Mucosa of gallbladder (tissue), 1 donor: Measurements from ENCODE around the gene RNU1-1. TPM values are rescaled to one million over a fixed set of nuclear protein-coding genes. Genes with fewer than 3 reads are reported as not detected.
"Not testable (repeated sequence)": the region's sequence is repeated elsewhere in the genome, so short reads cannot be mapped to it uniquely, and the experiment has no call there.

Experiments
- DNase-seq: peaks from one replicate; pipeline ENCODE4 v3.0.0-alpha.2; 2020; ENCODE audit warnings: low spot score
- total RNA-seq: library from RNA; stranded (reverse); gene quantifications from one replicate; pipeline ENCODE4 v1.2.1, GENCODE V29; 2021
- donor health status: DM: no; HTN: no; CAD: no.

RNU1-1 gene
- total RNA-seq: 1,358 TPM

DNA sequence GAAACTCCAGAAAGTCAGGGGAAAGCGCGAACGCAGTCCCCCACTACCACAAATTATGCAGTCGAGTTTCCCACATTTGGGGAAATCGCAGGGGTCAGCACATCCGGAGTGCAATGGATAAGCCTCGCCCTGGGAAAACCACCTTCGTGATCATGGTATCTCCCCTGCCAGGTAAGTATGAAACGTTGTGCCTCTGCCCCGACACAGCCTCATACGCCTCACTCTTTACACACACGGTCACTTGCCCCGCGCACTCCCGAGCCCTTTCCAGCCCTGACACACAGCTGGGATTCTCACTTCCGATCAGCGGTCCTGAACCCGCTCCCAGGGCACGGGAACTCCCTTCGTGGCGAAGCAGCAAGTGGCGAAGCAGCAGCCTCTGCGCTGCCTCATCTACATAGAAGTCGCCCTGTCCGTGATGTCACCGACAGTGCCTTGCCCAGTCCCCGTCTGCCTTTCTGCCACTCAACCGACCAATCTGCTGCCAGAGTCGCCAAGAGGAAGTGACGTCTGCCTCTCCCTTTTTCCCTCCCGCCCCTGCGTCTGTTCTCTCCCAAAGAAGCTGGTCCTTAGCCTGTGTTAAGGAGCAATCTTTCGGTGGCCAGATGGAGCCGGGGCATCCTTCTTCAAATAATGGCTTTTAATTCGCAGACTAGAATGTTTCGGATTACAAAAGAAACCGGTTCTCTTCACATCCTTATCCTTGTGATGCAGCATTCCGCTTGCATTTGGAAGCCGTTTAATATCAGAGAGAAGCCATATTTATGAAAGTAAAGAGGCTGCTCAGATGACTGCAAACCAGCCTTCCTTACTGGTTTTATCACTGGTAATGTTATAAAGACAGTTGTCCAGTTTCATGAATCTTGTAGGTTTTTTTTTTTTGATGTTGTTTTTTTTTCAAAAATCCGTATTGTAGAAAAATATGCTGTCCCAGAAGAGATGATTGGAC, at the start of gene RNU1-1:
Gene RNU1-1 (minus strand): TSS at position 179 of the 949 bp plus-strand sequence.
- peak; percentile 93 for DNase-seq

DNA sequence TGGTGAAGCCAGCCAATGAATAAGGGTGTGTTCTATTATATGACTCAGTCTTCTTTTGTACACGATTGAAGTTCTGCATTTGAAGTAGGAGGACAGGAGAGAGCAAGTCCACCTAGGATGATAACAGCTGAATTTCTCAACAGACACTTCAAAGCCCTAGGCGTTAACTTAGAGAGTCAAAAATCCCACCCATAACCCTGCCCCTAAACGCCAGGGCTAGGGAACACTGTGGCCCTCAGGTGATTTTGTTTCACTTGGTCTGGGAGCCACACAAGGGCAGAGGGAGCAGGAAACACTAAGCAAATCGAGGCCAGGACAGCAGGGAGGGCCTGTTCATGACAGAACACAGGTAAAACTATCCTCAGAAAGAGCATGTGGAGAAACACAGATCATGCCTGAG, 47.0 kb upstream of the RNU1-1 start:
- not testable (repeated sequence) for DNase-seq

DNA sequence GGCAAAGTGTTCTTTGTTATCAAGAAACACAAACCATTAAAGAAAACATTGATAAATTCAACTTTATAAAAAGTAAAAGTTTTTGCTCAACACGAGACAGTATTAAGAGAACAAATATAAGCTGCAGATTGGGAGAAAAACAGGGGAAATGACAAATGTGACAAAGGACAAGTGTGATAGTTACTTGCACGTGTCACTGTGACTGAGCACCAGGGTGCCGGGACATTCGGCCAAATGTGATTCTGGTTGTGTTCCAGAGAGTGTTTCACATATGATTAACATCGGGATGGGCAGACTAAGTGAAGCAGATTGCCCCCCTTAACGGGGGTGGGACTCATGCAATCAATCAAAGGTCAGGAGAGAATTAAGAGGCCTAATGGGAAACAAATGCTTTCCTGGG, 46.4 kb upstream of the RNU1-1 start:
- not testable (repeated sequence) for DNase-seq

DNA sequence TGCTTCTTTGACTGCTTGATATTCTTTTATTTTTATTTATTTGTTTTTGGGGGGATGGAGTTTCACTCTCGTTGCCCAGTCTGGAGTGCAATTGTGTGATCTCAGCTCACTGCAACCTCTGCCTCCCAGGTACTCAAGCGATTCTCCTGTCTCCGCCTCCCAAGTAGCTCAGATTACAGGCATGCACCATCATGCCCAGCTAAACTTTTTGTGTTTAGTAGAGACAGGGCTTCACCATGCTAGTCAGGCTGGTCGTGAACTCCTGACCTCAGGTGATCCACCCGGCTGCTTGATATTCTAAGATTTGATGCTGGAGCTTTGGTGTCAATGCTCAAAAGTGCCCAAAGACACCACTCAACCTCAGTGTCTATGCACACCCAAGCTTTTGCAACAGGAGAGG, 45.6 kb upstream of the RNU1-1 start:
- not testable (repeated sequence) for DNase-seq

DNA sequence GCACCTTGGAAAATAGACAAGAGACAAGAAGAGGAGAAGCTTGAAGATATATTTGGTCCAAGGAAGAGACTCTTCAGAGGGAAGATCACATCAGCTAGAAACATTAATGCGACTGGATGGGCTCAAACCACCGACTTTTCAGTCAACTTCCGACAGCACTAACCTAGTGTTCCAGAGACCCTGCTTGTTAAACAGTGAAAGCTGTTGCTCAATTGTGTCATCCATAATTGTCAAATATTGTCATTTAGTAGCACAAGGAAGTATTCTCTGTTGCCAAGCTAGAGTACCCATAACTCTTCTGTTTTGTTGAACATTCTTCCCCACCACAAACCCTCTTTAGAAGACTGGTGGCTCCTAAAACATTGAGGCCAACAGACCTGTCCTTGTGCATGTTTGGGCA, 42.9 kb upstream of the RNU1-1 start:
- not testable (repeated sequence) for DNase-seq

DNA sequence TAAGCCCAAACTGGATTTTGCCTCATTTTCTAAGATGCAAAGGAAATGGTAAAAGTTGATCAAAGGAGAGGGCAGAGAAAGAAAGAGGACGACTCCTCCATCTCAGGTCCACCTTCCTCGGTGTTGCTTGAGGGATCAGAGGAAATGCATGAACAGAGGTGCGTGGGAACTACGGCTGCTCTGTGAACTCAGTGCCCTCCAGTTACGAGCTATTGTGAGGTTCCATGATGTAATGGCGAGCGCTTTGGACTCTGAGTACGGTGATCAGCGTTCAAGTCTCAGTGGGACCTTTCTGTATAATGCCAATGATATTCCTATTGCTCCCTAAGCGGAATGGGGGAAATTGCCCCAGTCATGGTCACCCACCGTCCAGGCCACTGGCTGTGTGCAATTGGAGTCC, 39.2 kb upstream of the RNU1-1 start:
- DNase-seq: not testable (repeated sequence)

DNA sequence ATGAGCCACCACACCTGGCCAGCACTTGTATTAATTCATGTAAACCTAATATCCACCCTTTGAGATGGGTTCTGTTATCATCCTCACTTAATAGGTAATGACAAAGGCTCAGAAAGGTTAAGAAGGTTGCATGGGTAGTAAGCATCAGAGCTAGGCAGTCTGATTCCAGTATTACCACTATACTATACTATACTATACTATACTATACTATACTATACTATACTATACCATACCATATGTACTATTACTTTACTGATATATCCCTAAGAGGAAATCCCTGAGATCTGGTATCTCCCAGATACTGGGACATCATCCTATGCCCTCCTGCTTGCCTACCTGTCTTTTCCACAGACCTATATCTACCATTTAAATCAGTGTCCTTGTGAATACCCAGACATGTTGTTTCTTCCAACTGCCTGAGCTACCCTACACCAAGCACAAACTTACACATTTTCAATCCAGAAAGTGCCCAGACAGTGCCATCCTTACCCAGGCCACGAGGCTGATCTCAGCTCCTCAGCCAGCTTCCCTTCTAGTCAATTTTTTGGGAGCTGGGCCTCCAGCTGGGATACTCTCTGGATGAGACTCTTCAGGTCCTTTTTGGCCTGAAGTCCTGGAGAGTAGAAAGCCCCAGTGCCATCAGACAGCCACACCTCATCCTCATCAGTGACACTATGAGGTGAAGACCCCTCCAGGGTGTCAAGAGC, 36.3 kb upstream of the RNU1-1 start:
- not testable (repeated sequence) for DNase-seq

DNA sequence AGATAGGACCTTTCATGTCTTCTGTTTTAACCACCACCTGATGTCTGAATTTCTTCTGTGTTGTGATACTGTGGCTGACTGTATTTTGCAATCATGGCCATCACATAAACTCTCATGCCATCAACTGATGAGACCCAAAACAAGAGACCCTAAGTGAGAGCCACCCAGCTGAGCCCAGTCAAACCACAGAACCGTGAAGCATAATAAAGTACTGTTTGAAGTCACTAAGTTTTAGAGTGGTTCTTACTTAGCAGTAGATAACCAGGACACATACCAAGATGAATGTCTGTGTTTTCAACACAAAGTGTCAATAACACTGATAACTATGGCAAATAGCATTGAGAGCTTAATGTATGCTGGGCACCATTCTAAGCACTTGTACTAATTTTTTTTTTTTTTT, 35.5 kb upstream of the RNU1-1 start:
- DNase-seq: not testable (repeated sequence)

DNA sequence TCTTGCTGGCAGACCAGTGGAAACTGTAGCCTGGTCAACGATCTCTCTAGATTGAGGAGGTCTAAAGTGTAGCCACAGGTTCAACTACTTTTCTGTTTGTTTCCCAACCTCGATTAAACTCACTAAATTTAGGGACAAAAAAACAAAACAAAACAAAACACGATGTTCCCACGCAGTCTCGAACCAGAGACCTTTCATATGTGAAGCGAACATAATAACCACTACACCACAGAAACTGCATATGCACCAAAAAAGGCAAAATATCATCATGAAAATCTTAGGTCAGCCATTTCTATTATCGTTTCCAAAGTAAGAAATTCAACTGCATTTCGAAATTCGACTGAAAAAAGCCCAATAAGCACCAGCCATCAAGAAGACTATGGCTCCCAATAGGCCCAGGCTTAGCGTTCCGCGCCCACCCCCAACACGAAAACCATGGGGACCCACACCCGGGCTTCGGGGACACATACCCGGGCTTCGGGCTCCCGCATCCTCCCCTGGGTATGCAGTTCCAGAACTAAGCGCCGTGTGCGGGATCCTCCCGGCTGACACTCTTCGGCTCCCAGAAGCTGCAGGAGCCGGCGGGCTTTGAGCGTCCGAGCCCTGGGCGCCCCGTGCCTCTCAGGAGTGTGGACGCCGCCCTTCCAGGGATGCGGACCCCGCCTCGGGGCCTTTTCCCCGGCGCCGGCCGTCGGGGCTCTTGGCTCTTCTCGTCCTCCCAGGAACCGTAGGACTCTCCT, 33.6 kb upstream of the RNU1-1 start:
- DNase-seq: not testable (repeated sequence)

DNA sequence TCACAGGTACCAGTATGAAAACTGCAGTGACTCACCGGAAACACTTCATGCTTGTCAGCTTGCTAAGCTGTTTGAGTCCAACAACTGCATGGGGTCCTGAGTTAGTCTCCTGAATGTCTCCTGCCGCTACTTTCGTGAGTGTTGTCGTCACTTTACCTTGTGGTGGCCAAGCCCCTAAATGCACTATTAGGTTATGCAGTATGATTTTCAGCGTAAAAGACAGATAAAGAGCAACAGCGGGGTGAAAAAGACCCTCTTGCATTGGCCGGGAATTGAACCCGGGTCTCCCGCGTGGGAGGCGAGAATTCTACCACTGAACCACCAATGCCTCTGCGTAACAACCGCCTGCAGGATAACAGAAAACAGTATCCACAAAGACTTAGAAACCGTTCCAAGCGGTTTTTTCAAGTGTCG, 31.6 kb upstream of the RNU1-1 start:
- DNase-seq: not testable (repeated sequence)

DNA sequence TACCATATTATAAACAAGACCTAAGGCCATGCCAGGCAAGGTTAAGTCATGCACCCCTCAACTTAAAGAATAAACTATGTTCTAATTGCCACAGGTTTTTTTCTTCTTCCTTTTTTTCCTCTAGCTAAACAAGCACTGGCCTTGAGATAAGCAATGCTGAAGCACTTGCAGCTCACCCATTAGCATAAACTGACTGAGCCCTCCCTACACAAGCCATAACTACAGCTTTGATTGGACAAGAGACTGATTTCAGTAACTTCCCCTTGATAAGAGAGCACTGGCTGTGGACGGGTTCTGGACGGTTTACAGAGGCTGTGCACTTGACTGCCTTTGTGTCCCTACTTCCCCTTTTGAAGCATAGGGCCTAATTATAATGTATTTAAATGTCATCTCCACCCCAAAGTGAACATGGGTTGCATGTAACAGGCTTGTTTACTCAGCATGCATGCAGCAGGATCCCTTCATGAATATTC, 26.4 kb upstream of the RNU1-1 start:
- DNase-seq: not testable (repeated sequence)

DNA sequence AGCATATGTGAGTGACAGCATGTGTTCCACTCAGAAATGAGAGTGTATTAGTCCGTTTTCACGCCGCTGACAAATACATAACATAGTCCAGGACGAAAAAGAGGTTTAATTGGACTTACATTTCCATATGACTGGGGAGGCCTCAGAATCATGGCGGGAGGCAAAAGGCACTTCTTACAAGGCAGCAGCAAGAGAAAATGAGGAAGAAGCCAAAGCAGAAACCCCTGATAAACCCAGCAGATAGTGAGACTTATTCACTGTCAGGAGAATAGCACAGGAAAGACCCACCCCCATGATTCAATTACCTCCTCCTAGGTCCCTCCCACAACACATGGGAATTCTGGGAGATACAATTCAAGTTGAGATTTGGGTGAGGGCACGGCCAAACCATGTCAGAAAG, 23.4 kb upstream of the RNU1-1 start:
- not testable (repeated sequence) for DNase-seq

DNA sequence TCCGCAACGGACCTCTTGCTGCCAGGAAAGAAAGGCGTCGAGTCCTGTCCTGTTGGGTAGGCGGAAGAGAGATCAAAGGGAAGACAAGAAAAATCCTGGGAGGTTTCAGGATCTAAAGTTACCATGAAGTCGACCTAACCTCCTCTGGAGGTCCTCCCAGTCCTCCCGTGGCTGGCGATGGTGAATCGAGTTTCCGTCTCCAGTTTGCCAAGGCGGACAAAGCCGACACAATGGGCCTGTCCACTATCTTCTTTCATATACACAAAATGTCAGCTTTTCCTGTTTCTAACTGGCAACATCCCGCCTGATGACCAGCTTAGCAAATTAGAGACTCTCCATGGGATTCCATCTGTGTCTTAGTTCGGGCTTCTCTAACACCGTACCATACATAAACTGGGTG, 22.7 kb upstream of the RNU1-1 start:
- DNase-seq: not testable (repeated sequence)

DNA sequence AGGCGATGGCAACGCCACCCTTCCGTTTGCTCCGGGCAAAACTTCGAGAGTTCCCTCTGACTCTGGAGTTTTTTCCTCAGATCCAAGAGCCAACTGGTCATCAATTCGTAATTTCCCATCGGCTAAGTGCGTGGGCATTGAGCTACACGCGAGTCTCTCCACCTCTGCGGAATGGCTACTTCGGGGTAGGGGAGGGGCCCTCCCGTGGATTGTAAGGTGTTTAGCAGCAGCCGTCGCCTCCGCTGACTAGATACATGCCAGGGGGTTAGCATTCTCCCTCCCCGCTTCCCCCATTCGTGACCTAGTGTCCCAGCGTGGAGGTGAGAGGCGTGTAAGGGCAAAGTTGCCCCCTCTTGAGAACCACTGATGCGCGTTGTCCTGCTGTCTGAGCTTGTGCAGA, 21.8 kb upstream of the RNU1-1 start:
- DNase-seq: not testable (repeated sequence)

DNA sequence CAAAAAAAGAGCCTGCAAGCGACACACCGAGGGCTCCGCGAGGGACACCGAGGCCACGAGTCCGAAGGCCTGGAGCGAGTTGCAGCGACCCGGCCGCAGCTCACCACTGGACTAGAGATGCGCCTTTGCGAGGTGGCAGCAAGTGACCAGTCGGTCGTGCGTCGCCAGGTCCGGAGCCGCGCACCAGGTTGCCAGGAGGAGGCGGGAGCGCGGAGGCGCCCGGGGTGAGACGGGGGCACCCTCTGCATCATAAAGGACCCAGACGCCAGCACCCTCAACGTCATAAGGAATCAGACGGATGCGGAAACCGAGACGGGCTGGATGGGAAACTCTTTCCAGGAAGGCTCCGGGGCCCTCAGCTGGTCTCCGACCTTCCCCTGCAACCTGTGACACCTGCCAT, 21.4 kb upstream of the RNU1-1 start:
- DNase-seq: not testable (repeated sequence)

DNA sequence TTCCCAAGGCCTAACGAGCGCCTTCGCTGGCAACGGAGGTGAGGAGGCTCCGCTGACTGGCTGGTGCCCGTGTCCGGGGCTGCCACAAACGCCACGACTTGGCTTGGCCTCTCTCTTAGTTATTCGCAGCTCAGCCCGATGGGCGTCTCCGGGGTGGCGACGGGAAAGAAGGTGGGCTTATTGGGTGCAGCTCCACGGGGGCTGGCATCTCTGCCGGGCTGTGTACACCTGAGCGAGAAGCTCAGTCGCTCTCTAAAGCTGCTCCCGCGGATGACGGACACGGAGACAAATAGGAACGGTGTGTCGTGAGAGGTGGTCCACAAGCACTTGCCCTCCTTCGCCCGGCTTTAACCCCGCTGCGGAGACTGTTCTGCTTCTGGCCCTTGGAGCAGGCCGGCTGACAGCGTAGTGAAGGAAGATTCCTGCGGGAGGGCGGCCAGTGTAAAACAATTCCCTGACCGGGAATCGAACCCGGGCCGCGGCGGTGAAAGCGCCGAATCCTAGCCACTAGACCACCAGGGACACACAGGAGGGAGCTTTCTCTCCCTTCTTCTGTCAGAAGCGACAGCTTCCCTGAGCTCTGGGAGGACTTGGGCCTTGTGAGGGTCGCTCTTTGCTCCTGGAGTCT, 20.9 kb upstream of the RNU1-1 start:
- DNase-seq: not testable (repeated sequence)

DNA sequence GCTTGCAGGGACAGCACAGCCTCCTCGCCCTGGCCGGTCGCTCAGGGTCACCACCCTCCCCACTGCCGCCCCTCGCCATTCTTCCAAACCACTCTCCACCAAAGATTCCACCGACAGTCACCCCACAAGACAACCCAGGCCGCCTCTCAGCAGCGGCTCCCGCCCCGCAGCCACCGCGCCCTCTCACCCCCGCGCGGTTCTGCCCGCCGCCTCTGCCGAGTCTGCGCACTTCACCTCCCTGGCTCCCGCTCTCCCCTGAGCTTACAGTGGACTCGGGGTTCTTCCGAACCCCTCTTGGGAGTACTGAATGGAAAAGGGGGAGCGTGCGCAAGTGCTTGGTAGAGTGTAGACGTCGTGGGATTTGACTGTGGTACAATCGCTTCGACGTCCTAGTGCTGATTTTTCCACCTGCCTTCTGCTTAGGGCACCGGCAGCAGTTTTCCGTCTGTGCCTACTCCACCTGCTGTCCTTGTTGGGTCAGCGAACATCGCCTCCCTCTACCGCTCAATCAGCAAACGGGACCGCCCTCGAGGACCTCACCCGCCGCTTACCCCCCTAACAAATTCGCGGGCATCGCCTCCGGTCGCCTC, 20.2 kb upstream of the RNU1-1 start:
- DNase-seq: not testable (repeated sequence)

DNA sequence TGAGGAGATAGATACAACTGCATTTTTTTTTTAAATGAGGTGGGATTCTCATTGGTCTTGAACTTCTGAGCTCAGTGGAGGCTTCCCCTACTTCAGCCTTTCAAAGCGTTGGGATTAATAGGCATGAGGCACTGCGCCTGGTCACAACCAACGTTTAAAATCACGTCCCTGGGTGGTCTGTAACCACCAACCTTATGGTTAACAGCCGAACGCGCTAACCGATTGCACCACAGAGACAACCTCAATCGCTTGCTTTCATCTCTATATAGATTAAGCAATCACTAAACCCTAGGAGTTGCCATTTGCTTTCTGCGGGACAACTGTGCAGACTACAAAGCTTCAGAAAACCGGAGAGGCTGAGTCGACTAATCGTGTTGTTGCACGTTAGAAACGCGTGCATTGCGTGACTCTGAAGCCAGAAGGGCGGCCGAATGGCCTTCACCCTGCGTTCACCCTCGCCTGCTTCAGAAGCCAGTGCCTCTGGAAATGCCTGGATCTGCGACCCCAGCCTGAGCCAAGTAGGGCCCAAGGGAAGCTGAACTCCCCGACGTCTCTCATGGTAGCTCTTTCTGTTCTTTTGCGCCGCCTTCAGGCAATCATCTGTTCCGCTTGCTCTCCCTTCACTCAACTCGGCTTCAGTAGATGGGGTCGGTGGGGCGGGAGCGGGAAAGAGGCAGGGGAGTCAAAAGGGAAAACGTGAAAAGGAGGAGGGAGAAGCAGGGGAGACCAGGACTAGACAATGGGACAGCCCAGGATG, 18.3 kb upstream of the RNU1-1 start:
- DNase-seq: not testable (repeated sequence)

DNA sequence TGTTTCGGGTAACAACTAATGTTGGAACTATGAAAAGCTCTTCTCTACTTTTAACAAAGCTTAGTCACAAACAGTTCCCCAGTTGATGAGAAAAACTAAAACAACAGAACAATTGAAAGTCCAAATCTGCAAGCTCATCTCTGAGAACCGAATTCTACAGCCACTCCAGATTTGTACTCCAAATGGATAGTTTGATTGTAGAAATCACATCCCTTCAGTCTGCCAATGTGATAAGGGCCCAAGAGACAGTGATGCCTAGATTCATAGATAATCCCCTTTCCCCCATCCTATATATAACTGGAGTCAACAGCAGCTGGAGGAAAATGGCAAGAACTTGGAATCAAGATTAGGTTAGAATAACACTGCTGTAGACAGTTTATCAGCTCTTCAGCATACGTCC, 14.3 kb upstream of the RNU1-1 start:
- DNase-seq: not testable (repeated sequence)

DNA sequence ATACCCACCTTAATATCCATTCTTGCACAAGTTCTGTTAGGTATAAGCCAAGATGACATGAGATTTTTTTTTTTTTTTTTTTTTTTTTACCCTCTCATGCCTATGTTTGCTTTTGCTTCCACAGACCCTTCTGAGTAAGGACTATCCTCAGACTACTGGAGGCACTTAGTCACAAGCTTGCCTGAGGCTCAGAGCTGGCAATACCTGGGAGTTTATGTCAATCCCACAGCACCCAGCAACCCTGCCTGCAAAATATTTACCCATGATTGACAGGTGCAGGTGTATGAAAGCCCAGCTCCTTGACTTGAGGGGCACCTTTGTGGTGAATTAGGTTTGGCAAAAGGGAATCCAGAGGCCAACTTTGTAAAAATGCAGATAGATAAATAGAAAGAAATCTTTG, 11.7 kb upstream of the RNU1-1 start:
- DNase-seq: not testable (repeated sequence)
